Smooth muscle cell (in vitro differentiated cells): ENCODE results near the gene HTR4. TPM values are rescaled to one million over a fixed set of nuclear protein-coding genes. Genes with fewer than 3 reads are reported as not detected.

Source experiments
- DNase-seq: peaks from one replicate; lab custom pipeline; 2025; ENCODE audit not compliant: unreplicated experiment; lab: John Stamatoyannopoulos, UW
- H2AFZ ChIP-seq: fragments of 200-600 bp; sonication (generic); 2 replicates; pipeline ENCODE4 v1.6.0; 2016; ENCODE audit warnings: antibody characterized with exemption, low read depth, mild to moderate bottlenecking
- H3F3A ChIP-seq: fragments of 200-600 bp; sonication (generic); 2 replicates; pipeline ENCODE4 v1.6.0; 2017; ENCODE audit warnings: antibody characterized with exemption, low read depth
- H3K27ac ChIP-seq: fragments of 200-600 bp; sonication (generic); 2 replicates; pipeline ENCODE4 v1.5.1; 2016; ENCODE audit warnings: low read depth, mild to moderate bottlenecking
- H3K27me3 ChIP-seq: fragments of 200-600 bp; sonication (generic); 2 replicates; pipeline ENCODE4 v1.6.1; 2016; ENCODE audit warnings: low read depth, mild to moderate bottlenecking
- H3K36me3 ChIP-seq: fragments of 200-600 bp; sonication (generic); 2 replicates; pipeline ENCODE4 v1.5.1; 2016; ENCODE audit warnings: low read depth
- H3K4me1 ChIP-seq: fragments of 200-600 bp; sonication (generic); 2 replicates; pipeline ENCODE4 v1.5.1; 2016; ENCODE audit warnings: low read depth
- H3K4me2 ChIP-seq: fragments of 200-600 bp; sonication (generic); 2 replicates; pipeline ENCODE4 v1.6.0; 2016; ENCODE audit warnings: mild to moderate bottlenecking
- H3K4me3 ChIP-seq: fragments of 200-600 bp; sonication (generic); 2 replicates; pipeline ENCODE4 v1.5.1; 2016; ENCODE audit warnings: mild to moderate bottlenecking
- H3K79me2 ChIP-seq: fragments of 200-600 bp; sonication (generic); 2 replicates; pipeline ENCODE4 v1.6.0; 2016; ENCODE audit warnings: low read depth, mild to moderate bottlenecking
- H3K9ac ChIP-seq: fragments of 200-600 bp; sonication (generic); 2 replicates; pipeline ENCODE4 v1.6.0; 2016; ENCODE audit warnings: low read depth
- H3K9me3 ChIP-seq: fragments of 200-600 bp; sonication (generic); replicated peaks from 2 replicates; pipeline ENCODE4 v1.5.1; 2016; ENCODE audit warnings: low read depth
- H4K20me1 ChIP-seq: fragments of 200-600 bp; sonication (generic); 2 replicates; pipeline ENCODE4 v1.6.0; 2016; ENCODE audit warnings: low read depth
- CTCF ChIP-seq: fragments of 200-600 bp; sonication (generic); IDR thresholded peaks from 2 replicates; pipeline ENCODE4 v1.5.1; 2017; ENCODE audit warnings: borderline replicate concordance, mild to moderate bottlenecking, antibody characterized with exemption; ENCODE audit not compliant: insufficient read depth, poor library complexity, severe bottlenecking
- WGBS: methylation state at CpG from one replicate; pipeline ENCODE4 v1.1.7; 2016; ENCODE audit warnings: low lambda C conversion rate; 5-methylcytosine and 5-hydroxymethylcytosine counted together
- polyA plus RNA-seq: library from polyadenylated mRNA; unstranded; fragments of >200 nt; fragmentation: Nextera tagmentation; extraction: Ambion mirVana; gene quantifications from 2 replicates; pipeline ENCODE4 v1.2.1, GENCODE V29; 2016
- total RNA-seq: library from RNA; depleted of rRNA; stranded (reverse); fragments of >200 nt; gene quantifications from 2 replicates; pipeline ENCODE4 v1.2.3, GENCODE V29; 2014

HTR4 gene
- total and polyA plus RNA-seq, 2 experiments from 2014 or later: 0.09 TPM; not detected in 1

GRCh38 chr5:148625250-148625649, 29.1 kb downstream of the HTR4 start:
- 88% methylated on average over 2 of the region's 2 CpGs for WGBS
- TF ChIP-seq CTCF: no peak
- no peaks in the 10 kb centered on the region for H3K4me1 ChIP-seq

GRCh38 chr5:148623741-148624140, 30.6 kb downstream of the HTR4 start:
- Histone ChIP-seq H3K9ac (no peak overlapping the region), H3F3A (peaks cover 3% of the 10 kb centered on the region), H3K9me3 (no peaks in the 10 kb centered on the region), H3K79me2 (no peaks in the 10 kb centered on the region), H3K4me1 (peaks cover 6% of the 10 kb centered on the region), H3K36me3 (no peaks in the 10 kb centered on the region), H2AFZ (no peak overlapping the region), H3K4me2 (no peak overlapping the region), H3K27me3 (no peaks in the 10 kb centered on the region), H3K4me3 (no peak overlapping the region), H3K27ac (no peak overlapping the region), H4K20me1 (no peaks in the 10 kb centered on the region)
- 59% methylated on average over 7 of the region's 7 CpGs for WGBS
- no peak for DNase-seq
- no peak for TF ChIP-seq CTCF

More at GRCh38 chr5:148625250-148625649, 29.1 kb downstream of the HTR4 start:
- Histone ChIP-seq H3K4me3 (no peak overlapping the region), H4K20me1 (no peaks in the 10 kb centered on the region), H3K9ac (no peak overlapping the region), H3K4me2 (no peak overlapping the region), H3K9me3 (no peaks in the 10 kb centered on the region), H3K36me3 (no peaks in the 10 kb centered on the region), H3F3A (no peaks in the 10 kb centered on the region), H2AFZ (no peak overlapping the region), H3K27ac (no peak overlapping the region), H3K27me3 (no peaks in the 10 kb centered on the region), H3K79me2 (no peaks in the 10 kb centered on the region)
- DNase-seq: no peak

GRCh38 chr5:148623101-148623500, 31.2 kb downstream of the HTR4 start:
- no peaks in the 10 kb centered on the region for H3K36me3 ChIP-seq
- H3K4me2 ChIP-seq: no peak overlapping the region
- TF ChIP-seq CTCF: no peak
- H3K9me3 ChIP-seq: no peaks in the 10 kb centered on the region
- no peak overlapping the region for H3K9ac ChIP-seq
- H3K79me2 ChIP-seq: no peaks in the 10 kb centered on the region
- no peak overlapping the region for H2AFZ ChIP-seq
- H3K27ac ChIP-seq: no peak overlapping the region
- no peak overlapping the region for H3K4me3 ChIP-seq
- no peaks in the 10 kb centered on the region for H3K27me3 ChIP-seq
- H4K20me1 ChIP-seq: no peaks in the 10 kb centered on the region
- H3K4me1 ChIP-seq: peaks cover 6% of the 10 kb centered on the region
- no peak for DNase-seq
- 55% methylated on average over 2 of the region's 2 CpGs for WGBS
- H3F3A ChIP-seq: peaks cover 3% of the 10 kb centered on the region

- no peaks in the 10 kb centered on the region for H3K79me2 ChIP-seq
- no peaks in the 10 kb centered on the region for H3K36me3 ChIP-seq
- H3K4me1 ChIP-seq: peaks cover 6% of the 10 kb centered on the region
- H3F3A ChIP-seq: peaks cover 3% of the 10 kb centered on the region
- H3K27ac ChIP-seq: no peak overlapping the region
- 9% methylated on average over 2 of the region's 2 CpGs for WGBS
- no peak overlapping the region for H2AFZ ChIP-seq
- no peak for DNase-seq
- H3K4me3 ChIP-seq: no peak overlapping the region
- no peaks in the 10 kb centered on the region for H3K27me3 ChIP-seq
- no peaks in the 10 kb centered on the region for H3K9me3 ChIP-seq
- no peaks in the 10 kb centered on the region for H4K20me1 ChIP-seq
- TF ChIP-seq CTCF: no peak
- H3K4me2 ChIP-seq: peak overlapping the region; percentile 40
- no peak overlapping the region for H3K9ac ChIP-seq
These were observed 33.6 kb downstream of the HTR4 start for GRCh38 chr5:148620696-148621095.
